SK-N-SH treated with all-trans-retinoic acid at 6 μM for 48 hours (cell line): ENCODE measurements around the gene APOO.

Experiments used
- ATAC-seq: fragments of 200-7000 bp; cut with Tn5 transposase; 3 replicates; pipeline ENCODE4 v1.9.1; 2020; ENCODE audit warnings: mild to moderate bottlenecking, moderate library complexity
- ARNTL ChIP-seq: fragments of 450-650 bp; formaldehyde crosslinking; IDR thresholded peaks from 2 replicates; pipeline ENCODE4 v1.5.0; 2020; ENCODE audit warnings: low read depth, mild to moderate bottlenecking, moderate library complexity, borderline replicate concordance
- BACH2 ChIP-seq: fragments of 250-450 bp; sonication (Bioruptor Pico); IDR thresholded peaks from 2 replicates; pipeline ENCODE4 v1.9.0; 2021; ENCODE audit warnings: mild to moderate bottlenecking, borderline replicate concordance
- ESRRG ChIP-seq: fragments of 250-450 bp; sonication (Bioruptor Pico); IDR thresholded peaks from 2 replicates; pipeline ENCODE4 v1.6.1; 2021; ENCODE audit warnings: mild to moderate bottlenecking
- GLIS3 ChIP-seq: fragments of 250-450 bp; sonication (Bioruptor Pico); IDR thresholded peaks from 2 replicates; pipeline ENCODE4 v1.5.0; 2020; ENCODE audit warnings: mild to moderate bottlenecking, moderate library complexity
- ISL1 ChIP-seq: fragments of 250-450 bp; sonication (Bioruptor Pico); IDR thresholded peaks from 2 replicates; pipeline ENCODE4 v2.1.2; 2022; ENCODE audit warnings: mild to moderate bottlenecking, moderate library complexity
- OSR1 ChIP-seq: fragments of 250-450 bp; sonication (Bioruptor Pico); IDR thresholded peaks from 2 replicates; pipeline ENCODE4 v1.8.0; 2022; ENCODE audit warnings: moderate library complexity, mild to moderate bottlenecking, inconsistent platforms
- PPARA ChIP-seq: fragments of 250-450 bp; sonication (Bioruptor Pico); IDR thresholded peaks from 2 replicates; pipeline ENCODE4 v1.5.0; 2020; ENCODE audit warnings: mild to moderate bottlenecking, borderline replicate concordance
- RARB ChIP-seq: fragments of 250-450 bp; sonication (Bioruptor Pico); IDR thresholded peaks from 2 replicates; pipeline ENCODE4 v1.8.0; 2021; ENCODE audit warnings: mild to moderate bottlenecking, moderate library complexity
- SNAI2 ChIP-seq: fragments of 250-450 bp; sonication (Bioruptor Pico); IDR thresholded peaks from 2 replicates; pipeline ENCODE4 v1.5.0; 2020; ENCODE audit warnings: mild to moderate bottlenecking, moderate library complexity
- TCF4 ChIP-seq: fragments of 250-450 bp; sonication (Bioruptor Pico); IDR thresholded peaks from 2 replicates; pipeline ENCODE4 v1.8.0; 2021; ENCODE audit warnings: mild to moderate bottlenecking, moderate library complexity, borderline replicate concordance
- TOX ChIP-seq: fragments of 250-450 bp; sonication (Bioruptor Pico); IDR thresholded peaks from 2 replicates; pipeline ENCODE4 v1.8.0; 2021; ENCODE audit warnings: mild to moderate bottlenecking, moderate library complexity, borderline replicate concordance
- ZC3H10 ChIP-seq: fragments of 250-450 bp; sonication (Bioruptor Pico); IDR thresholded peaks from 2 replicates; pipeline ENCODE4 v1.5.1; 2021; ENCODE audit warnings: mild to moderate bottlenecking, moderate library complexity
- ZFP3 ChIP-seq: fragments of 250-450 bp; sonication (Bioruptor Pico); IDR thresholded peaks from 2 replicates; pipeline ENCODE4 v1.5.0; 2020; ENCODE audit warnings: mild to moderate bottlenecking, moderate library complexity
- ZFP30 ChIP-seq: fragments of 450-650 bp; formaldehyde crosslinking; IDR thresholded peaks from 2 replicates; pipeline ENCODE4 v1.5.0; 2022; ENCODE audit warnings: mild to moderate bottlenecking, moderate library complexity
- ZNF565 ChIP-seq: fragments of 450-650 bp; formaldehyde crosslinking; conservative IDR thresholded peaks from 2 replicates; pipeline ENCODE4 v1.5.0; 2020; ENCODE audit warnings: low read depth, mild to moderate bottlenecking, moderate library complexity
- ZNF70 ChIP-seq: fragments of 450-650 bp; formaldehyde crosslinking; IDR thresholded peaks from 2 replicates; pipeline ENCODE4 v1.5.0; 2020; ENCODE audit warnings: mild to moderate bottlenecking, moderate library complexity
- ZNF8 ChIP-seq: fragments of 450-650 bp; formaldehyde crosslinking; IDR thresholded peaks from 2 replicates; pipeline ENCODE4 v1.5.0; 2020; ENCODE audit warnings: mild to moderate bottlenecking, moderate library complexity
- TF ChIP-seq, protein P1 (sequence below): fragments of 250-450 bp; sonication (Bioruptor Pico); IDR thresholded peaks from 2 replicates; pipeline ENCODE4 v1.5.1; 2020; ENCODE audit warnings: low read depth, mild to moderate bottlenecking, moderate library complexity
- TF ChIP-seq, protein P2 (sequence below): fragments of 250-450 bp; sonication (Bioruptor Pico); IDR thresholded peaks from 2 replicates; pipeline ENCODE4 v1.8.0; 2021; ENCODE audit warnings: low read depth, mild to moderate bottlenecking, moderate library complexity, borderline replicate concordance
- TF ChIP-seq, protein P3 (sequence below): fragments of 250-450 bp; sonication (Bioruptor Pico); IDR thresholded peaks from 2 replicates; pipeline ENCODE4 v1.5.0; 2020; ENCODE audit warnings: mild to moderate bottlenecking, moderate library complexity
- TF ChIP-seq, protein P4 (sequence below): fragments of 250-450 bp; sonication (Bioruptor Pico); IDR thresholded peaks from 2 replicates; pipeline ENCODE4 v1.5.1; 2021; ENCODE audit warnings: mild to moderate bottlenecking, moderate library complexity
- TF ChIP-seq, protein P5 (sequence below): fragments of 250-450 bp; sonication (Bioruptor Pico); IDR thresholded peaks from 2 replicates; pipeline ENCODE4 v1.8.0; 2020; ENCODE audit warnings: mild to moderate bottlenecking, moderate library complexity, borderline replicate concordance

The APOO gene

DNA sequence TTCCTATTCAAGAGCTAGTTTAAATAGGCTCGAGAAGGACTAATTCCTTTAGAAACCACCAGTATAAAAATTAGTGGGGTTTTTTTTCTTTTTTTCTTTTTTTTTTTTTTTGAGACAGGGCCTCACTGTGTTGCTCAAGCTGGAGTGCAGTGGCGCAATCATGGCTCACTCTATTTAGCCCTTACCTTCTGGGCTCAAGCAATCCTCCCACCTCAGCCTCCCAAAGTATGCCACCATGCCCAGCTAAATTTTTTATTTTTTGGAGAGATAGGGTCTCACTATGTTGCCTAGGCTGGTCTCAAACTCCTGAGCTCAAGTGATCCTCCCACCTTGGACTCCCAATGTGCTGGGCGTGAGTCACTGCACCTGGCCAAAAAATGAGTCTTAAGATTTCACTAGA lies 52.8 kb downstream of the APOO start:
- no peak for ATAC-seq
- no peak for TF ChIP-seq ZNF70
- TF ChIP-seq ZFP30 (CRISPR knock-in tag): no peak
- TF ChIP-seq, protein P1, sequence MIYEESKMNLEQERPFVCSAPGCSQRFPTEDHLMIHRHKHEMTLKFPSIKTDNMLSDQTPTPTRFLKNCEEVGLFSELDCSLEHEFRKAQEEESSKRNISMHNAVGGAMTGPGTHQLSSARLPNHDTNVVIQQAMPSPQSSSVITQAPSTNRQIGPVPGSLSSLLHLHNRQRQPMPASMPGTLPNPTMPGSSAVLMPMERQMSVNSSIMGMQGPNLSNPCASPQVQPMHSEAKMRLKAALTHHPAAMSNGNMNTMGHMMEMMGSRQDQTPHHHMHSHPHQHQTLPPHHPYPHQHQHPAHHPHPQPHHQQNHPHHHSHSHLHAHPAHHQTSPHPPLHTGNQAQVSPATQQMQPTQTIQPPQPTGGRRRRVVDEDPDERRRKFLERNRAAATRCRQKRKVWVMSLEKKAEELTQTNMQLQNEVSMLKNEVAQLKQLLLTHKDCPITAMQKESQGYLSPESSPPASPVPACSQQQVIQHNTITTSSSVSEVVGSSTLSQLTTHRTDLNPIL (CRISPR knock-in tag): no peak
- TF ChIP-seq OSR1 (CRISPR knock-in tag): no peak
- no peak for TF ChIP-seq ESRRG (CRISPR knock-in tag)
- no peak for TF ChIP-seq ZNF565 (CRISPR knock-in tag)
- TF ChIP-seq ZFP3: no peak
- TF ChIP-seq, protein P2, sequence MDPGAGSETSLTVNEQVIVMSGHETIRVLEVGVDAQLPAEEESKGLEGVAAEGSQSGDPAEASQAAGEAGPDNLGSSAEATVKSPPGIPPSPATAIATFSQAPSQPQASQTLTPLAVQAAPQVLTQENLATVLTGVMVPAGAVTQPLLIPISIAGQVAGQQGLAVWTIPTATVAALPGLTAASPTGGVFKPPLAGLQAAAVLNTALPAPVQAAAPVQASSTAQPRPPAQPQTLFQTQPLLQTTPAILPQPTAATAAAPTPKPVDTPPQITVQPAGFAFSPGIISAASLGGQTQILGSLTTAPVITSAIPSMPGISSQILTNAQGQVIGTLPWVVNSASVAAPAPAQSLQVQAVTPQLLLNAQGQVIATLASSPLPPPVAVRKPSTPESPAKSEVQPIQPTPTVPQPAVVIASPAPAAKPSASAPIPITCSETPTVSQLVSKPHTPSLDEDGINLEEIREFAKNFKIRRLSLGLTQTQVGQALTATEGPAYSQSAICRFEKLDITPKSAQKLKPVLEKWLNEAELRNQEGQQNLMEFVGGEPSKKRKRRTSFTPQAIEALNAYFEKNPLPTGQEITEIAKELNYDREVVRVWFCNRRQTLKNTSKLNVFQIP (CRISPR knock-in tag): no peak
- TF ChIP-seq PPARA (CRISPR knock-in tag): no peak
- no peak for TF ChIP-seq RARB
- TF ChIP-seq BACH2: no peak
- TF ChIP-seq, protein P3, sequence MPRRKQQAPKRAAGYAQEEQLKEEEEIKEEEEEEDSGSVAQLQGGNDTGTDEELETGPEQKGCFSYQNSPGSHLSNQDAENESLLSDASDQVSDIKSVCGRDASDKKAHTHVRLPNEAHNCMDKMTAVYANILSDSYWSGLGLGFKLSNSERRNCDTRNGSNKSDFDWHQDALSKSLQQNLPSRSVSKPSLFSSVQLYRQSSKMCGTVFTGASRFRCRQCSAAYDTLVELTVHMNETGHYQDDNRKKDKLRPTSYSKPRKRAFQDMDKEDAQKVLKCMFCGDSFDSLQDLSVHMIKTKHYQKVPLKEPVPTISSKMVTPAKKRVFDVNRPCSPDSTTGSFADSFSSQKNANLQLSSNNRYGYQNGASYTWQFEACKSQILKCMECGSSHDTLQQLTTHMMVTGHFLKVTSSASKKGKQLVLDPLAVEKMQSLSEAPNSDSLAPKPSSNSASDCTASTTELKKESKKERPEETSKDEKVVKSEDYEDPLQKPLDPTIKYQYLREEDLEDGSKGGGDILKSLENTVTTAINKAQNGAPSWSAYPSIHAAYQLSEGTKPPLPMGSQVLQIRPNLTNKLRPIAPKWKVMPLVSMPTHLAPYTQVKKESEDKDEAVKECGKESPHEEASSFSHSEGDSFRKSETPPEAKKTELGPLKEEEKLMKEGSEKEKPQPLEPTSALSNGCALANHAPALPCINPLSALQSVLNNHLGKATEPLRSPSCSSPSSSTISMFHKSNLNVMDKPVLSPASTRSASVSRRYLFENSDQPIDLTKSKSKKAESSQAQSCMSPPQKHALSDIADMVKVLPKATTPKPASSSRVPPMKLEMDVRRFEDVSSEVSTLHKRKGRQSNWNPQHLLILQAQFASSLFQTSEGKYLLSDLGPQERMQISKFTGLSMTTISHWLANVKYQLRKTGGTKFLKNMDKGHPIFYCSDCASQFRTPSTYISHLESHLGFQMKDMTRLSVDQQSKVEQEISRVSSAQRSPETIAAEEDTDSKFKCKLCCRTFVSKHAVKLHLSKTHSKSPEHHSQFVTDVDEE (CRISPR knock-in tag): no peak
- TF ChIP-seq, protein P4, sequence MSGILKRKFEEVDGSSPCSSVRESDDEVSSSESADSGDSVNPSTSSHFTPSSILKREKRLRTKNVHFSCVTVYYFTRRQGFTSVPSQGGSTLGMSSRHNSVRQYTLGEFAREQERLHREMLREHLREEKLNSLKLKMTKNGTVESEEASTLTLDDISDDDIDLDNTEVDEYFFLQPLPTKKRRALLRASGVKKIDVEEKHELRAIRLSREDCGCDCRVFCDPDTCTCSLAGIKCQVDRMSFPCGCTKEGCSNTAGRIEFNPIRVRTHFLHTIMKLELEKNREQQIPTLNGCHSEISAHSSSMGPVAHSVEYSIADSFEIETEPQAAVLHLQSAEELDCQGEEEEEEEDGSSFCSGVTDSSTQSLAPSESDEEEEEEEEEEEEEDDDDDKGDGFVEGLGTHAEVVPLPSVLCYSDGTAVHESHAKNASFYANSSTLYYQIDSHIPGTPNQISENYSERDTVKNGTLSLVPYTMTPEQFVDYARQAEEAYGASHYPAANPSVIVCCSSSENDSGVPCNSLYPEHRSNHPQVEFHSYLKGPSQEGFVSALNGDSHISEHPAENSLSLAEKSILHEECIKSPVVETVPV (CRISPR knock-in tag): no peak
- TF ChIP-seq ZC3H10 (CRISPR knock-in tag): no peak
- TF ChIP-seq TOX: no peak
- TF ChIP-seq ARNTL (CRISPR knock-in tag): no peak
- TF ChIP-seq, protein P5, sequence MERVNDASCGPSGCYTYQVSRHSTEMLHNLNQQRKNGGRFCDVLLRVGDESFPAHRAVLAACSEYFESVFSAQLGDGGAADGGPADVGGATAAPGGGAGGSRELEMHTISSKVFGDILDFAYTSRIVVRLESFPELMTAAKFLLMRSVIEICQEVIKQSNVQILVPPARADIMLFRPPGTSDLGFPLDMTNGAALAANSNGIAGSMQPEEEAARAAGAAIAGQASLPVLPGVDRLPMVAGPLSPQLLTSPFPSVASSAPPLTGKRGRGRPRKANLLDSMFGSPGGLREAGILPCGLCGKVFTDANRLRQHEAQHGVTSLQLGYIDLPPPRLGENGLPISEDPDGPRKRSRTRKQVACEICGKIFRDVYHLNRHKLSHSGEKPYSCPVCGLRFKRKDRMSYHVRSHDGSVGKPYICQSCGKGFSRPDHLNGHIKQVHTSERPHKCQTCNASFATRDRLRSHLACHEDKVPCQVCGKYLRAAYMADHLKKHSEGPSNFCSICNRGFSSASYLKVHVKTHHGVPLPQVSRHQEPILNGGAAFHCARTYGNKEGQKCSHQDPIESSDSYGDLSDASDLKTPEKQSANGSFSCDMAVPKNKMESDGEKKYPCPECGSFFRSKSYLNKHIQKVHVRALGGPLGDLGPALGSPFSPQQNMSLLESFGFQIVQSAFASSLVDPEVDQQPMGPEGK (CRISPR knock-in tag): no peak
- no peak for TF ChIP-seq GLIS3 (CRISPR knock-in tag)
- TF ChIP-seq ZNF8 (CRISPR knock-in tag): no peak
- TF ChIP-seq ISL1 (CRISPR knock-in tag): no peak
- TF ChIP-seq, all 23 proteins: peak for 0

DNA sequence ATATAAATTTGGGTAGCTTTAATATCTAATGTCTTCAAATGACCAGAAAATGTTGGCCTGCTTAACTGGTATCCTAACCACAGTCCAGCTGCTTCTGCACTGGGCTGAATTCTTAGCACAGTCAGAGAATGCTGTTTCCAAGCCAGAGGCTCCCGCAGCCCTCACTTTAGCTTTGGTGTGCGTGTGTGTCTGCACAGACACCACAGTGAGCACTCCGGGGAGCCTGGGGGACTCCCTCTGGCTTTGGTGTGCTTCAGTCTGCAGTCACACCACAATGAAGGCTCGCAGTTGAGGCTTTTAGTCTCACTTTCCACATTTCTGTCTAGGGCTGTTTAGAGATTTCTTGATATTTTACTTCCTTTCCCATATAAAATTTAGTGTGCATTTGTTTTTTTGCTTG lies 53.6 kb downstream of the APOO start:
- ATAC-seq: no peak
- TF ChIP-seq BACH2: no peak
- no peak for TF ChIP-seq ZC3H10 (CRISPR knock-in tag)
- no peak for TF ChIP-seq ZFP3
- TF ChIP-seq ARNTL (CRISPR knock-in tag): no peak
- TF ChIP-seq ISL1 (CRISPR knock-in tag): no peak
- no peak for TF ChIP-seq ZNF8 (CRISPR knock-in tag)
- TF ChIP-seq, protein P1 (CRISPR knock-in tag): no peak
- TF ChIP-seq, protein P2 (CRISPR knock-in tag): no peak
- no peak for TF ChIP-seq ZFP30 (CRISPR knock-in tag)
- TF ChIP-seq ESRRG (CRISPR knock-in tag): no peak
- TF ChIP-seq OSR1 (CRISPR knock-in tag): no peak
- no peak for TF ChIP-seq TCF4 (CRISPR knock-in tag)
- TF ChIP-seq, protein P4 (CRISPR knock-in tag): no peak
- TF ChIP-seq SNAI2: no peak
- TF ChIP-seq GLIS3 (CRISPR knock-in tag): no peak
- no peak for TF ChIP-seq ZNF70
- no peak for TF ChIP-seq PPARA (CRISPR knock-in tag)
